HepG2 (cell line): ENCODE results near the gene DCDC1. TPM values are rescaled to one million over a fixed set of nuclear protein-coding genes. Genes with fewer than 3 reads are reported as not detected.

Source experiments
- ATAC-seq: fragments of 200-7000 bp; cut with Tn5 transposase; 3 replicates; pipeline ENCODE4 v1.9.1; 2020; ENCODE audit warnings: mild to moderate bottlenecking, moderate library complexity
- BruUV-seq: library from RNA; stranded (reverse); fragments of 400-500 nt; replicated peaks from 2 replicates; lab custom pipeline; 2021; lab: Mats Ljungman, UMichigan
- CTCF ChIA-PET: fragments of 300-600 bp; formaldehyde crosslinking; extraction: SDS; loops from one replicate; lab custom pipeline; 2021; ENCODE audit warnings: low total read pairs, inconsistent platforms, low intra/inter-chr PET ratio; lab: Yijun Ruan, JAX
- POLR2A ChIA-PET: fragments of 350-600 bp; sonication (Branson Sonifier 250); formaldehyde crosslinking; loops from one replicate; lab custom pipeline; 2020; ENCODE audit warnings: antibody characterized with exemption, inconsistent platforms; lab: Yijun Ruan, JAX
- DNase-seq: peaks from one replicate; pipeline ENCODE4 v3.0.0-alpha.2; 2015; ENCODE audit warnings: low spot score
- FAIRE-seq: peaks from 3 replicates; lab custom pipeline; 2011; peaks lifted over from hg19 to GRCh38; lab: Jason Lieb, UNC
- H2AFZ ChIP-seq: one replicate; pipeline ENCODE4 v1.6.1; 2011; ENCODE audit warnings: low read length, inconsistent platforms
- H3K27ac ChIP-seq: fragments of 300-600 bp; 3 replicates; pipeline ENCODE4 v1.8.0; 2011; ENCODE audit warnings: mixed run types, mild to moderate bottlenecking, mixed read lengths, low read length, inconsistent platforms; ENCODE audit not compliant: insufficient read depth; ENCODE audit errors: extremely low read length
- H3K27me3 ChIP-seq, 2 experiments: fragments of 200-600 bp in 1 of 2; 2 replicates in 1 of 2; 3 replicates in 1 of 2; pipeline versions ENCODE4 v1.6.0 to v1.8.0; 2011; ENCODE audit warnings: low read length in 2 of 2, mild to moderate bottlenecking in 2 of 2, moderate library complexity in 2 of 2, inconsistent platforms in 1 of 2; ENCODE audit not compliant: insufficient read depth in 2 of 2, control insufficient read depth in 1 of 2
- H3K36me3 ChIP-seq, 2 experiments: fragments of 200-600 bp in 1 of 2; replicated peaks in 1 of 2; 2 replicates in 1 of 2; 3 replicates in 1 of 2; pipeline versions ENCODE4 v1.5.1 to v1.8.0; 2011; ENCODE audit warnings: low read length in 2 of 2, inconsistent platforms in 1 of 2; ENCODE audit not compliant: insufficient read depth in 2 of 2, control insufficient read depth in 1 of 2
- H3K4me1 ChIP-seq: 2 replicates; pipeline ENCODE4 v1.5.1; 2012; ENCODE audit warnings: low read length, inconsistent platforms; ENCODE audit not compliant: insufficient read depth
- H3K4me2 ChIP-seq: 2 replicates; pipeline ENCODE4 v1.6.0; 2011; ENCODE audit warnings: low read depth, low read length, inconsistent platforms
- H3K4me3 ChIP-seq, 3 experiments: fragments of 200-600 bp in 1 of 3; sonication (generic), shearing (Covaris generic) in 1 of 3; replicated peaks in 1 of 3; 2 replicates each; pipeline ENCODE4 v1.5.1; 2011 to 2016; ENCODE audit warnings: low read length in 3 of 3, inconsistent platforms in 2 of 3, low read depth in 2 of 3, mild to moderate bottlenecking in 2 of 3, control low read depth in 1 of 3, mixed read lengths in 1 of 3; ENCODE audit not compliant: insufficient read depth in 1 of 3
- H3K79me2 ChIP-seq: one replicate; pipeline ENCODE4 v1.6.1; 2011; ENCODE audit warnings: low read length, inconsistent platforms; ENCODE audit not compliant: insufficient read depth
- H3K9ac ChIP-seq: 2 replicates; pipeline ENCODE4 v1.6.0; 2011; ENCODE audit warnings: mild to moderate bottlenecking, low read depth, low read length, inconsistent platforms; ENCODE audit not compliant: insufficient read depth
- H3K9me3 ChIP-seq: 2 replicates; pipeline ENCODE4 v1.5.1; 2012; ENCODE audit warnings: mild to moderate bottlenecking, low read length
- H4K20me1 ChIP-seq: 2 replicates; pipeline ENCODE4 v1.6.0; 2011; ENCODE audit warnings: inconsistent platforms, mild to moderate bottlenecking, low read length, moderate library complexity; ENCODE audit not compliant: insufficient read depth
- DNMT3B ChIP-seq: conservative IDR thresholded peaks from 2 replicates; pipeline ENCODE4 v1.6.1; 2016; ENCODE audit warnings: missing biosample characterization, control low read depth
- FOXK1 ChIP-seq: sonication (generic); formaldehyde crosslinking; IDR thresholded peaks from 2 replicates; pipeline ENCODE4 v1.4.0; 2020; ENCODE audit warnings: low read depth, missing genetic modification reagents, borderline replicate concordance
- FOXM1 ChIP-seq: sonication (generic); formaldehyde crosslinking; IDR thresholded peaks from 2 replicates; pipeline ENCODE4 v1.5.0; 2020; ENCODE audit warnings: missing genetic modification reagents
- HNF1B ChIP-seq: sonication (generic); formaldehyde crosslinking; IDR thresholded peaks from 2 replicates; pipeline ENCODE4 v1.5.1; 2020; ENCODE audit warnings: mild to moderate bottlenecking, moderate library complexity, missing genetic modification reagents
- IRX3 ChIP-seq: sonication (generic); formaldehyde crosslinking; IDR thresholded peaks from 2 replicates; pipeline ENCODE4 v1.8.1; 2023; ENCODE audit warnings: mild to moderate bottlenecking, low read depth, missing genetic modification reagents, borderline replicate concordance
- NCOA2 ChIP-seq: sonication (generic); formaldehyde crosslinking; IDR thresholded peaks from 2 replicates; pipeline ENCODE4 v1.8.0; 2022; ENCODE audit warnings: inconsistent platforms
- RBM39 ChIP-seq: fragments of 200-400 bp; formaldehyde crosslinking; IDR thresholded peaks from one replicate; pipeline ENCODE4 v1.6.1; 2018; ENCODE audit warnings: antibody characterized with exemption, mild to moderate bottlenecking, low read depth, low read length; ENCODE audit not compliant: poor library complexity, severe bottlenecking
- ZNF124 ChIP-seq: sonication (generic); formaldehyde crosslinking; IDR thresholded peaks from 2 replicates; pipeline ENCODE4 v1.4.0; 2020; ENCODE audit warnings: missing genetic modification reagents
- ZNF230 ChIP-seq: sonication (generic); formaldehyde crosslinking; IDR thresholded peaks from 2 replicates; pipeline ENCODE4 v1.4.0; 2020; ENCODE audit warnings: mild to moderate bottlenecking, missing genetic modification reagents
- ZNF512B ChIP-seq: sonication (generic); formaldehyde crosslinking; IDR thresholded peaks from 2 replicates; pipeline ENCODE4 v1.5.1; 2020; ENCODE audit warnings: missing genetic modification reagents, mild to moderate bottlenecking, borderline replicate concordance
- ZNF530 ChIP-seq: sonication (generic); formaldehyde crosslinking; IDR thresholded peaks from 2 replicates; pipeline ENCODE4 v1.5.0; 2020; ENCODE audit warnings: low read depth, mild to moderate bottlenecking, missing genetic modification reagents
- ZNF790 ChIP-seq: sonication (generic); formaldehyde crosslinking; IDR thresholded peaks from 2 replicates; pipeline ENCODE4 v1.8.0; 2022; ENCODE audit warnings: missing genetic modification reagents, mild to moderate bottlenecking, borderline replicate concordance
- whole genome bisulfite sequencing: methylation state at CpG from one replicate; pipeline ENCODE4 v1.1.6; 2017; ENCODE audit warnings: low lambda C conversion rate; 5-methylcytosine and 5-hydroxymethylcytosine counted together
- in situ Hi-C: cut with HindIII; loops from 2 replicates; pipeline ENCODE4 v1.10.0; 2017; ENCODE audit warnings: low pct_unique_long_range_greater_than_20kb; ENCODE audit not compliant: extremely low pct_ligation_motif_present
- intact Hi-C: fragments of 100-400 bp; cut with micrococcal nuclease; formaldehyde crosslinking; loops from one replicate; pipeline ENCODE4 v1.10.0; 2022; ENCODE audit not compliant: unreplicated experiment
- polyA plus RNA-seq, 8 experiments: library from polyadenylated mRNA; depleted of rRNA in 3 of 8; stranded (reverse) in 7 of 8; unstranded in 1 of 8; fragments of >200 nt; fragmentation: Illumina TruSeq in 4 of 8; extraction: Trizol in 4 of 8; gene quantifications; 2 replicates each; pipeline versions ENCODE4 v1.2.1 to v1.2.3, GENCODE V29; 2011 to 2016; ENCODE audit warnings: low read depth in 4 of 8, missing spikeins in 1 of 8, mixed read lengths in 1 of 8; ENCODE audit not compliant: insufficient read depth in 1 of 8
- total RNA-seq, 5 experiments: library from RNA; depleted of rRNA; stranded (reverse); fragments of >200 nt; fragmentation: Illumina TruSeq; extraction: Trizol; gene quantifications; 2 replicates each; pipeline ENCODE4 v1.2.3, GENCODE V29; 2016; ENCODE audit warnings: low read depth in 1 of 5
- TF ChIP-seq, protein P1 (sequence below): sonication (generic); formaldehyde crosslinking; IDR thresholded peaks from 2 replicates; pipeline ENCODE4 v1.5.1; 2020; ENCODE audit warnings: mild to moderate bottlenecking, missing genetic modification reagents, moderate library complexity
- TF ChIP-seq, protein P2 (sequence below): sonication (generic); formaldehyde crosslinking; IDR thresholded peaks from 2 replicates; pipeline ENCODE4 v1.9.0; 2021; ENCODE audit warnings: missing genetic modification reagents, mild to moderate bottlenecking, borderline replicate concordance

DCDC1 gene
- total and polyA plus RNA-seq, 2 of the 13 experiments (the other 11 are each of a cell fraction or from before 2014, with no cell fraction given) = 0.12 to 0.27 TPM

DNA sequence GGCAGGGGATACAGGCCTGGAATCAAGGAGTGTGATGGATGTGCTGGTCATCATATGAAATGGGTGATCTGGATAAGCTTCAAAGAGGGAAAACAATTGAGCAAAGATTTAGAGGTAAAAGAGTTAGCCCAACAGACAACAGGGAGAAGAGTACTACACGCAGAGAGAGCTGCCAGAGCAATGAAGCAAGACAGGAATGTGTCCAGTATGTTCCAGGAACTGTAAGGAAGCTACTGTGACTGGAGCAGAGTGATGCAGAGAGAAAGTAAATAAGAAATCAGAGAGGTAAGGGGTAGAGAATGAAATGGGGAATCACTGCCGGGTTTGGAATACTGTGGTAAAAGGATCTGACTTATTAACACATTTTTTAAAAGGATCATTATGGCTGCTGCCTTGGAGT, 255.1 kb downstream of the DCDC1 start:
- in situ Hi-C loops = no loop called here
- no peak for ATAC-seq
- TF ChIP-seq ZNF790 (no peak), ZNF124 (no peak), ZNF530 (CRISPR knock-in tag) (no peak), RBM39 (no peak), FOXK1 (CRISPR knock-in tag) (no peak), ZNF512B (no peak), NCOA2 (no peak), HNF1B (no peak), ZNF230 (CRISPR knock-in tag) (no peak), IRX3 (CRISPR knock-in tag) (no peak), DNMT3B (no peak), FOXM1 (no peak)
- TF ChIP-seq, protein P1, sequence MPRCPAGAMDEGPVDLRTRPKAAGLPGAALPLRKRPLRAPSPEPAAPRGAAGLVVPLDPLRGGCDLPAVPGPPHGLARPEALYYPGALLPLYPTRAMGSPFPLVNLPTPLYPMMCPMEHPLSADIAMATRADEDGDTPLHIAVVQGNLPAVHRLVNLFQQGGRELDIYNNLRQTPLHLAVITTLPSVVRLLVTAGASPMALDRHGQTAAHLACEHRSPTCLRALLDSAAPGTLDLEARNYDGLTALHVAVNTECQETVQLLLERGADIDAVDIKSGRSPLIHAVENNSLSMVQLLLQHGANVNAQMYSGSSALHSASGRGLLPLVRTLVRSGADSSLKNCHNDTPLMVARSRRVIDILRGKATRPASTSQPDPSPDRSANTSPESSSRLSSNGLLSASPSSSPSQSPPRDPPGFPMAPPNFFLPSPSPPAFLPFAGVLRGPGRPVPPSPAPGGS = no peak
- TF ChIP-seq, protein P2, sequence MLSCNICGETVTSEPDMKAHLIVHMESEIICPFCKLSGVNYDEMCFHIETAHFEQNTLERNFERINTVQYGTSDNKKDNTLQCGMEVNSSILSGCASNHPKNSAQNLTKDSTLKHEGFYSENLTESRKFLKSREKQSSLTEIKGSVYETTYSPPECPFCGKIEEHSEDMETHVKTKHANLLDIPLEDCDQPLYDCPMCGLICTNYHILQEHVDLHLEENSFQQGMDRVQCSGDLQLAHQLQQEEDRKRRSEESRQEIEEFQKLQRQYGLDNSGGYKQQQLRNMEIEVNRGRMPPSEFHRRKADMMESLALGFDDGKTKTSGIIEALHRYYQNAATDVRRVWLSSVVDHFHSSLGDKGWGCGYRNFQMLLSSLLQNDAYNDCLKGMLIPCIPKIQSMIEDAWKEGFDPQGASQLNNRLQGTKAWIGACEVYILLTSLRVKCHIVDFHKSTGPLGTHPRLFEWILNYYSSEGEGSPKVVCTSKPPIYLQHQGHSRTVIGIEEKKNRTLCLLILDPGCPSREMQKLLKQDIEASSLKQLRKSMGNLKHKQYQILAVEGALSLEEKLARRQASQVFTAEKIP = no peak

More for the DNA sequence above, 255.1 kb downstream of the DCDC1 start:
- Histone ChIP-seq H3K4me2 (no peak overlapping the region), H3K27ac (no peak overlapping the region), H3K9me3 (no peaks in the 10 kb centered on the region), H2AFZ (no peak overlapping the region), H3K79me2 (no peaks in the 10 kb centered on the region), H4K20me1 (no peaks in the 10 kb centered on the region), H3K4me3 (no peak overlapping the region), H3K27me3 (peaks cover 0 to 1% of the 10 kb centered on the region in 2 experiments; a peak in 1 of 5 replicates), H3K36me3 (no peaks in the 10 kb centered on the region), H3K9ac (no peak overlapping the region), H3K4me1 (no peaks in the 10 kb centered on the region)
- intact Hi-C loops = no loop called here
- ChIA-PET POLR2A (no interaction called here), CTCF (no interaction called here)
- no TSS peak for BruUV-seq
- FAIRE-seq = no peak
- 6% methylated on average over 2 of the region's 2 CpGs for WGBS
- DNase-seq = no peak
